ENCODE results near the gene BSX.

DNA sequence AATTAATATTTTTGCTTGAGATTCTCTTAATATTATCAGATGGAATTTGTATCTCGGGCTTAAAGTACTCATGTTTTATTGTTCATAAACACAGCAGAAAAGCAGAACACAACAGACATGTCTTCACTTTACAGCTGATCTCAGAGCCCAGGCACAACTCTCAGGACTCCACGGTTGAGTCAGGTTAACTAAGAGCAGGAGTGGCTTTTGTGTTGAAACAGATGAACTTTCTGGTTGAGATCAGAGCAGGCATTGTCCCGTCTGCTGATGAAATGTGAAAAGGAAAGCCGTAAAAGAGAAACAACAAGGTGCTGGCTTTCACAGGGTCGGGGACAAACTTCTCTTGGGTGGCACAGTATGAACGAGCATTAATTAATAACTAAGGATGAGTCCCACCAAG, 50.1 kb downstream of the BSX start:
- no peak for TF ChIP-seq GATA3 (IDR thresholded peaks at IDR 0.05; ENCODE audit: low read depth, low read length)
- no peak for TF ChIP-seq GATA2 (IDR thresholded peaks at IDR 0.05; ENCODE audit: low read depth, low read length)
